Upper lobe of left lung (tissue), 6 donors: ENCODE data around the gene CLDN19. TPM values are rescaled to one million over a fixed set of nuclear protein-coding genes. Genes with fewer than 3 reads are reported as not detected.

Experiments used
- ATAC-seq, 2 donors: fragments of 200-7000 bp; cut with Tn5 transposase; one replicate each; pipeline ENCODE4 v1.9.1; 2022; ENCODE audit warnings: mild to moderate bottlenecking in 2 of 2, moderate library complexity in 2 of 2; ENCODE audit not compliant: low FRiP score in 2 of 2
- DNase-seq, 2 donors: peaks; one replicate each; pipeline ENCODE4 v3.0.0-alpha.2; 2019 to 2020
- H3K27ac ChIP-seq, 4 donors: fragments of 200-600 bp; sonication (generic); one replicate each; pipeline ENCODE4 v1.5.1; 2016 to 2019
- H3K27me3 ChIP-seq, 4 donors: fragments of 200-600 bp; sonication (generic); one replicate each; pipeline ENCODE4 v1.5.1; 2017 to 2019
- H3K36me3 ChIP-seq, 4 donors: fragments of 200-600 bp; sonication (generic); one replicate each; pipeline ENCODE4 v1.5.1; 2016 to 2019
- H3K4me1 ChIP-seq, 4 donors: fragments of 200-600 bp; sonication (generic); one replicate each; pipeline ENCODE4 v1.5.1; 2018 to 2019
- H3K4me3 ChIP-seq, 4 donors: fragments of 200-600 bp; sonication (generic); one replicate each; pipeline ENCODE4 v1.5.1; 2017 to 2019; ENCODE audit warnings: mild to moderate bottlenecking in 2 of 4, moderate library complexity in 1 of 4
- H3K9me3 ChIP-seq, 4 donors: fragments of 200-600 bp; sonication (generic); one replicate each; pipeline ENCODE4 v1.5.1; 2018 to 2019
- EP300 ChIP-seq, 4 donors: sonication (generic); formaldehyde crosslinking; IDR thresholded peaks; one replicate each; pipeline ENCODE4 v1.5.1; 2017; ENCODE audit warnings: antibody characterized with exemption in 4 of 4, control low read depth in 2 of 4
- POLR2A ChIP-seq, 4 donors: fragments of 450-650 bp; IDR thresholded peaks; one replicate each; pipeline ENCODE4 v1.5.1; 2016 to 2017; ENCODE audit warnings: antibody characterized with exemption in 4 of 4, mild to moderate bottlenecking in 2 of 4
- POLR2AphosphoS5 ChIP-seq, 2 donors: sonication (generic); formaldehyde crosslinking; IDR thresholded peaks; one replicate each; pipeline ENCODE4 v1.5.1; 2017; ENCODE audit warnings: antibody characterized with exemption in 2 of 2
- WGBS, 2 donors: methylation state at CpG; one replicate each; pipeline ENCODE4 v1.1.5; 2017 to 2018; 5-methylcytosine and 5-hydroxymethylcytosine counted together
- total RNA-seq, 6 donors: library from RNA; depleted of rRNA in 4 of 6; stranded (reverse); fragments of >200 nt in 4 of 6; gene quantifications; one replicate each; pipeline versions ENCODE4 v1.1.0 to v1.2.1, GENCODE V29; 2016 to 2021
- TF ChIP-seq, protein P1 (sequence below), 6 experiments: fragments of 450-650 bp in 4 of 6; fragments of 200-600 bp in 2 of 6; sonication (generic) in 2 of 6; IDR thresholded peaks; one replicate each; pipeline ENCODE4 v1.5.1; 2016 to 2019; ENCODE audit warnings: antibody characterized with exemption in 6 of 6
- donor health status: DM: no; HTN: no; CAD: no; lungs with moderate emphysema.
- donor health status: DM: no; HTN: yes; CAD: no; lungs with severe emphysema.

The CLDN19 gene
- total RNA-seq, 6 donors from 2014 or later, result not detected

DNA sequence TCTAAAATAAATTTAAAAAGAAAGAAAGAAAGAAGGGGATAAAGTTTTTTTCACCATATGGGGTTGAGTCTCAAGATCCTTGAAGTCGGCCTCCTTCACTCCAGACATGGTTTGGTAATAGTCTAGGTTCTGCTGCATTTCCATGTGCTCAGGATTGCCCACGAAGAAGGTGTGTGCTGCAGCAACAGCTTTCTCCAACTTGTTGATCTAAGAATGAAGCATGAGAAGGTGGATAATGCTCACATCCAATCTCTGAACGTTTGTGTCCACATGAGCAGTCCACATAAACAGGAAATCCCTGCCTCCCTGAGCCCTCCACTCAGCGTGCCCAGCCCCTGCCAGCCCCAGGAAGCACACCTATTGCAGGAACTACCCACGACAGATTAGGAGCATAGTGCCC, 22.2 kb upstream of the CLDN19 start:
- Histone ChIP-seq H3K36me3 (peaks cover 0 to 46% (median 27%) of the 10 kb centered on the region in 4 donors), H3K27me3 (no peaks in the 10 kb centered on the region), H3K4me1 (peaks cover 11 to 25% (median 18%) of the 10 kb centered on the region in 4 donors), H3K4me3 (no peak overlapping the region), H3K27ac (no peak overlapping the region), H3K9me3 (no peaks in the 10 kb centered on the region)
- DNase-seq (no peak), ATAC-seq (no peak)
- no peak for TF ChIP-seq POLR2A (IDR thresholded peaks at IDR 0.05)
- TF ChIP-seq POLR2AphosphoS5 (IDR thresholded peaks at IDR 0.05), result no peak
- no peak for TF ChIP-seq EP300 (IDR thresholded peaks at IDR 0.05)
- TF ChIP-seq, protein P1, sequence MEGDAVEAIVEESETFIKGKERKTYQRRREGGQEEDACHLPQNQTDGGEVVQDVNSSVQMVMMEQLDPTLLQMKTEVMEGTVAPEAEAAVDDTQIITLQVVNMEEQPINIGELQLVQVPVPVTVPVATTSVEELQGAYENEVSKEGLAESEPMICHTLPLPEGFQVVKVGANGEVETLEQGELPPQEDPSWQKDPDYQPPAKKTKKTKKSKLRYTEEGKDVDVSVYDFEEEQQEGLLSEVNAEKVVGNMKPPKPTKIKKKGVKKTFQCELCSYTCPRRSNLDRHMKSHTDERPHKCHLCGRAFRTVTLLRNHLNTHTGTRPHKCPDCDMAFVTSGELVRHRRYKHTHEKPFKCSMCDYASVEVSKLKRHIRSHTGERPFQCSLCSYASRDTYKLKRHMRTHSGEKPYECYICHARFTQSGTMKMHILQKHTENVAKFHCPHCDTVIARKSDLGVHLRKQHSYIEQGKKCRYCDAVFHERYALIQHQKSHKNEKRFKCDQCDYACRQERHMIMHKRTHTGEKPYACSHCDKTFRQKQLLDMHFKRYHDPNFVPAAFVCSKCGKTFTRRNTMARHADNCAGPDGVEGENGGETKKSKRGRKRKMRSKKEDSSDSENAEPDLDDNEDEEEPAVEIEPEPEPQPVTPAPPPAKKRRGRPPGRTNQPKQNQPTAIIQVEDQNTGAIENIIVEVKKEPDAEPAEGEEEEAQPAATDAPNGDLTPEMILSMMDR (IDR thresholded peaks at IDR 0.05), result no peak
- WGBS, 2 donors, result 54 to 65% methylated on average over 5 of the region's 5 CpGs

DNA sequence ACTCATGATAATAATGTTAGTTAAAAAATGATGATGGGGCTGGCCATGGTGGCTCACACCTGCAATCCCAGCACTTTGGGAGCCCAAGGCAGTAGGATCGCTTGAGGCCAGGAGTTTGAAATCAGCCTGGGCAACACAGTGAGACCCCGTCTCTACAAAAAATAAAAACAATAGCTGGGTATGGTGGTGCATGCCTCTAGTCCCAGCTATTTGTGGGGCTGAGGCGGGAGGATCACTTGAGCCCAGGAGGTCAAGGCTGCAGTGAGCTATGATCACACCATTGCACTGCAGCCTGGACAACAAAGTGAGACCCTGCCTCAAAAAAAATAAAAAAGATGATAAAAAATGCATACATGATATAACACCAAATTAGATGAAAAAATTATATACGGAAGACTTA, 21.5 kb upstream of the CLDN19 start:
- H3K4me3 ChIP-seq, result no peak overlapping the region
- no peaks in the 10 kb centered on the region for H3K9me3 ChIP-seq
- DNase-seq (no peak), ATAC-seq (no peak)
- no peaks in the 10 kb centered on the region for H3K27me3 ChIP-seq
- 95 to 96% methylated on average over 4 of the region's 4 CpGs for WGBS, 2 donors
- H3K36me3 ChIP-seq, result peaks cover 0 to 52% (median 30%) of the 10 kb centered on the region in 4 donors
- no peak overlapping the region for H3K27ac ChIP-seq
- no peak for TF ChIP-seq POLR2AphosphoS5 (IDR thresholded peaks at IDR 0.05)
- TF ChIP-seq EP300 (IDR thresholded peaks at IDR 0.05), result no peak
- TF ChIP-seq, protein P1 (IDR thresholded peaks at IDR 0.05), result no peak
- no peak for TF ChIP-seq POLR2A (IDR thresholded peaks at IDR 0.05)
- H3K4me1 ChIP-seq, result peaks cover 11 to 25% (median 18%) of the 10 kb centered on the region in 4 donors

DNA sequence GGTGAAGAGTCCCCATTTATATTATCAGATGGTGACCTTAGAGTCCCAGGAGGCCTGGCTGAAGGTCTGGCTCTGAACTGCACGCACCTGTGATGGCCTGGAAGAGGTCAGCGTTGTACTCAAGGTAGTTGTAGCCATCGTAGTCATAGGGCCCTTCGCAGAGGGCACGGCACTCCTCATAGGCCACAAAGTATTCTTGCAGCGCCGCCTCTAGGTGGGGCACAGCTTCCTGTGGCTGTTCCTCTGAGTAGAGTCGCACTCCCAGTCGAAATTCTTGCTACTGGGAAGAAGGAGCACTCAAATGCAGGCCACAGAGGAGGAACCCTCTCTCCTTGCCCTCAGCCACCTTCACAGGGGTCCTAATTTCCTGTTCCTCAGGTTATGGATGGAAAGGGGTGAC, 19.1 kb upstream of the CLDN19 start:
- Histone ChIP-seq H3K27ac (no peak overlapping the region), H3K4me3 (no peak overlapping the region), H3K4me1 (peaks cover 0 to 6% (median 2%) of the 10 kb centered on the region in 4 donors), H3K36me3 (peaks cover 0 to 76% (median 54%) of the 10 kb centered on the region in 4 donors), H3K9me3 (no peaks in the 10 kb centered on the region), H3K27me3 (no peaks in the 10 kb centered on the region)
- DNase-seq, result no peak
- WGBS, 2 donors, result 63 to 73% methylated on average over 9 of the region's 9 CpGs
- ATAC-seq, result no peak
- TF ChIP-seq, protein P1 (IDR thresholded peaks at IDR 0.05), result no peak
- TF ChIP-seq POLR2AphosphoS5 (IDR thresholded peaks at IDR 0.05), result no peak
- no peak for TF ChIP-seq POLR2A (IDR thresholded peaks at IDR 0.05)
- no peak for TF ChIP-seq EP300 (IDR thresholded peaks at IDR 0.05)

DNA sequence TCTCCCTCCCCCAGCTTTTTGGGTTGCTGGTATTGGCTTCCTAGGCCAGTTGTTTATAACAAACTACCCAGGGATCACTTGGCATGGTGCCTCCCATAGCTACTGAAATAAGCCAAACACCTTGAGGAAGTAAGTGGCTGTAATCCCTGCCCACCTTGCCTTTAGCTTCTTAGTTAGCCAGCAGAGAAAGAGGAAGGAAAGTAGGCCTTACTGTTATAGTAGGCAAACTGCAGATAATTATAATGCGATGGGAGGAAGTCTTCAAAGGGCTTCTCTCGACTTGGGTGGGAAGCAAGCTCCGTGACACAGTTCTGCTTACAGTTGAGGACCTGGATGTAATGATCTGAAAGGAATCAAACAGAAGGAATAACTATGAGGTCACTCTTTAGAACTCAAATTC, 18.6 kb upstream of the CLDN19 start:
- peaks cover 0 to 81% (median 57%) of the 10 kb centered on the region in 4 donors for H3K36me3 ChIP-seq
- no peak for ATAC-seq

DNA sequence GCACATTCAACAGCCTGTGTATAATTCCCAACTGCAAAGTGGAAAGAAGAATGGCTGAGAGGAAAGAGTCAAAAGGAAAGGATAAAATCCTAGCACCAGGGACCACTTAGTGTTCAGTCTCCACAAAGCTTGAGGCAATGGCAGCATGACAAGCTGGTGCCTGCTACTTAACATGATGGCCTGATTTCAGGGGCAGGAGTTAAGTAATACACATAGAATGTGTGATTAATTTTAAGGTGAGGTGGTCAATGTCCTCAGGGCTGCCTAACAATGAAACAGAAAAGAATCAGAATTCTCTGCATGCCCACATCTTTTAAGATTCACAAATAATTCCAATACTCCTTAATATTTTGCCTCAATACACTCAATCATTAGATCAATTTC, 17.8 kb upstream of the CLDN19 start:
- ATAC-seq, result no peak
- no peak for DNase-seq
- H3K4me1 ChIP-seq, result peaks cover 0 to 6% (median 2%) of the 10 kb centered on the region in 4 donors

More for the DNA sequence above, 18.6 kb upstream of the CLDN19 start:
- Histone ChIP-seq H3K4me3 (no peak overlapping the region), H3K27ac (no peak overlapping the region), H3K9me3 (no peaks in the 10 kb centered on the region), H3K4me1 (peaks cover 0 to 6% (median 2%) of the 10 kb centered on the region in 4 donors), H3K27me3 (no peaks in the 10 kb centered on the region)
- DNase-seq, result no peak
- TF ChIP-seq POLR2AphosphoS5 (IDR thresholded peaks at IDR 0.05) (no peak), POLR2A (IDR thresholded peaks at IDR 0.05) (no peak), EP300 (IDR thresholded peaks at IDR 0.05) (no peak)
- TF ChIP-seq, protein P1 (IDR thresholded peaks at IDR 0.05), result no peak
- 67 to 68% methylated on average over 3 of the region's 3 CpGs for WGBS, 2 donors

More for the DNA sequence above, 17.8 kb upstream of the CLDN19 start:
- TF ChIP-seq, protein P1 (IDR thresholded peaks at IDR 0.05), result no peak
- no peak for TF ChIP-seq EP300 (IDR thresholded peaks at IDR 0.05)
- TF ChIP-seq POLR2AphosphoS5 (IDR thresholded peaks at IDR 0.05), result no peak
- TF ChIP-seq POLR2A (IDR thresholded peaks at IDR 0.05), result no peak
- Histone ChIP-seq H3K27ac (no peak overlapping the region), H3K9me3 (no peaks in the 10 kb centered on the region), H3K36me3 (peaks cover 2 to 88% (median 60%) of the 10 kb centered on the region in 4 donors), H3K27me3 (no peaks in the 10 kb centered on the region), H3K4me3 (no peak overlapping the region)
